ENCODE results near the gene OGFOD3.
"Not testable (repeated sequence)": the region's sequence is repeated elsewhere in the genome, so short reads cannot be mapped to it uniquely, and the experiment has no call there.

OGFOD3 gene

DNA sequence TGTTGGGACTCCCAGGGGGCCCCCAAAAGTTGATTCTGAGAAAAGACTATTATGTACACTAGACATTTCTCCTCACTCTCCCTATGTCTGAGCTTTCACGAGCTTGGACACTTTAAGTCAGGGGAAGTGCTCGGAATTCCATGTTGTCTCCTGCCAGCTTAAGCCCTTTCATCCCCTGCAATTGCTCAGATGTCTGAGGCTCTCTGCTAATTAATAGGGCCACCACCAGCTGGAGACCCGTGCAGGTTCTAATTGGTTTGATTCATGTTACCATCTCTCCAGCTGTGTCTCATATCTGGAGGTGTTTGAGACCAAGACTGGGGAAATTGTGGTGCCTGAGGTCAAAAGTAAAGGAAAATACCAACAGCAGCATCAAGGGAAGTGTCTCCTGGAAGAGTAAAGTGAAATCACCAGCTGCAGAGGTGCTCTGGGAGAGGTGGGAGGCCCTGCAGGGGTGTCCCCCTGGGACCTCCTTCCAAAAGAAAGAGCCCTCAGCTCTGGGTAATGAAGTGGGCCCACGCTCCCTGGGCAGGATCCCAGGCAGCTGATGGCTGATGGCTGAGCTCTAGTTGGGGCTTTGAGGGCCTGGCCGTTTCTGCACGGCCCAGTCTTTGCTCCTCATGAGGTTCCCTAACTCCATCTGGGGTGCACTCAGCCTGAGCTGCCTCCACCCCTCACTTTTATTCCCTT is 52.6 kb downstream of the OGFOD3 start:
- H3K4me3 ChIP-seq (ENCODE audit: control insufficient read depth, low read depth, low read length) = no peak overlapping the region
- no peak for DNase-seq (ENCODE audit: low read depth)
- TF ChIP-seq, protein P1, sequence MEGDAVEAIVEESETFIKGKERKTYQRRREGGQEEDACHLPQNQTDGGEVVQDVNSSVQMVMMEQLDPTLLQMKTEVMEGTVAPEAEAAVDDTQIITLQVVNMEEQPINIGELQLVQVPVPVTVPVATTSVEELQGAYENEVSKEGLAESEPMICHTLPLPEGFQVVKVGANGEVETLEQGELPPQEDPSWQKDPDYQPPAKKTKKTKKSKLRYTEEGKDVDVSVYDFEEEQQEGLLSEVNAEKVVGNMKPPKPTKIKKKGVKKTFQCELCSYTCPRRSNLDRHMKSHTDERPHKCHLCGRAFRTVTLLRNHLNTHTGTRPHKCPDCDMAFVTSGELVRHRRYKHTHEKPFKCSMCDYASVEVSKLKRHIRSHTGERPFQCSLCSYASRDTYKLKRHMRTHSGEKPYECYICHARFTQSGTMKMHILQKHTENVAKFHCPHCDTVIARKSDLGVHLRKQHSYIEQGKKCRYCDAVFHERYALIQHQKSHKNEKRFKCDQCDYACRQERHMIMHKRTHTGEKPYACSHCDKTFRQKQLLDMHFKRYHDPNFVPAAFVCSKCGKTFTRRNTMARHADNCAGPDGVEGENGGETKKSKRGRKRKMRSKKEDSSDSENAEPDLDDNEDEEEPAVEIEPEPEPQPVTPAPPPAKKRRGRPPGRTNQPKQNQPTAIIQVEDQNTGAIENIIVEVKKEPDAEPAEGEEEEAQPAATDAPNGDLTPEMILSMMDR (conservative IDR thresholded peaks at IDR 0.05; ENCODE audit: control insufficient read depth, insufficient read depth, low read depth, low read length) = no peak

DNA sequence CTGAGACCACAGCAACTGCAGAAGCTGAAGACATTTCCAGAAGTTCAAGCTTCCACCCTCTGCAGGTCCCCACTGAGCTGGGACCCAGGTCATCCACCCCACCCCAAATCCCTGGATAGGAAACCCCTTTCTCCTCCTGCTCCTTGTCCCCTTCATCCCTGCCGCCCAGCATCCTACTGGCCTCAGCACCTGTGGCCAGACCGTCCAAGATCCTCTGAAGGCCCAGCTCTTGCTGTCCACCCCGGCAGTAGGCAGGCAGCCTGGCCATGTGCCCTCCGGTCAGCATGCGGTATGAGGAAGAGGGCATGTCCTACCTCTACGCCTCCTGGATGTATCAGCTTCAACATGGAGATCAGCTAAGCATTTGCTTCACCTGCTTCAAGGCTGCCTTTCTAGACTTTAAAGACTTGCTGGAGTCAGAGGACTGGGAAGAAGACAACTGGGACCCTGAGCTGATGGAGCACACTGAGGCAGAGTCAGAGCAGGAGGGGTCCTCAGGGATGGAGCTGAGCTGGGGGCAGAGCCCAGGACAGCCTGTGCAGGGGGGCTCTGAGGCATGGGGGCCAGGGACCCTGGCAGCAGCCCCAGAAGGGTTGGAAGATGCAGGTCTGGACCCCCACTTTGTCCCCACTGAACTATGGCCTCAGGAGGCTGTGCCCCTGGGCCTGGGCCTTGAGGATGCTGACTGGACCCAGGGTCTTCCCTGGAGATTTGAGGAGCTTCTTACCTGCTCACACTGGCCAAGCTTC is 56.3 kb downstream of the OGFOD3 start:
- H3K4me3 ChIP-seq (ENCODE audit: control insufficient read depth, low read depth, low read length) = no peak overlapping the region
- TF ChIP-seq, protein P1 (conservative IDR thresholded peaks at IDR 0.05; ENCODE audit: control insufficient read depth, insufficient read depth, low read depth, low read length) = no peak
- DNase-seq (ENCODE audit: low read depth) = no peak

DNA sequence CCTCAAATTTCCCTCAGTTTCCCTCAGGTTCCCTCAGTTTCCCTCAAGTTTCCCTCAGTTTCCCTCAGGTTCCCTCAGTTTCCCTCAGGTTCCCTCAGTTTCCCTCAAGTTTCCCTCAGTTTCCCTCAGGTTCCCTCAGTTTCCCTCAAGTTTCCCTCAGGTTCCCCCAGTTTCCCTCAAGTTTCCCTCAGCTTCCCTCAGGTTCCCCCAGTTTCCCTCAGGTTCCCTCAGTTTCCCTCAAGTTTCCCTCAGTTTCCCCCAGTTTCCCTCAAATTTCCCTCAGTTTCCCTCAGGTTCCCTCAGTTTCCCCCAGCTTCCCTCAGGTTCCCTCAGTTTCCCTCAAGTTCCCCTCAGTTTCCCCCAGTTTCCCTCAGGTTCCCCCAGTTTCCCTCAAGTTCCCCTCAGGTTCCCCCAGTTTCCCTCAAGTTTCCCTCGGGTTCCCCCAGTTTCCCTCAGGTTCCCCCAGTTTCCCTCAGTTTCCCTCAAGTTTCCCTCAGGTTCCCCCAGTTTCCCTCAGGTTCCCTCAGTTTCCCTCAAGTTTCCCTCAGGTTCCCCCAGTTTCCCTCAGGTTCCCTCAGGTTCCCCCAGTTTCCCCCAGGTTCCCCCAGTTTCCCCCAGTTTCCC is 58.8 kb downstream of the OGFOD3 start:
- DNase-seq (ENCODE audit: low read depth); H3K4me3 ChIP-seq (ENCODE audit: control insufficient read depth, low read depth, low read length): not testable (repeated sequence)

DNA sequence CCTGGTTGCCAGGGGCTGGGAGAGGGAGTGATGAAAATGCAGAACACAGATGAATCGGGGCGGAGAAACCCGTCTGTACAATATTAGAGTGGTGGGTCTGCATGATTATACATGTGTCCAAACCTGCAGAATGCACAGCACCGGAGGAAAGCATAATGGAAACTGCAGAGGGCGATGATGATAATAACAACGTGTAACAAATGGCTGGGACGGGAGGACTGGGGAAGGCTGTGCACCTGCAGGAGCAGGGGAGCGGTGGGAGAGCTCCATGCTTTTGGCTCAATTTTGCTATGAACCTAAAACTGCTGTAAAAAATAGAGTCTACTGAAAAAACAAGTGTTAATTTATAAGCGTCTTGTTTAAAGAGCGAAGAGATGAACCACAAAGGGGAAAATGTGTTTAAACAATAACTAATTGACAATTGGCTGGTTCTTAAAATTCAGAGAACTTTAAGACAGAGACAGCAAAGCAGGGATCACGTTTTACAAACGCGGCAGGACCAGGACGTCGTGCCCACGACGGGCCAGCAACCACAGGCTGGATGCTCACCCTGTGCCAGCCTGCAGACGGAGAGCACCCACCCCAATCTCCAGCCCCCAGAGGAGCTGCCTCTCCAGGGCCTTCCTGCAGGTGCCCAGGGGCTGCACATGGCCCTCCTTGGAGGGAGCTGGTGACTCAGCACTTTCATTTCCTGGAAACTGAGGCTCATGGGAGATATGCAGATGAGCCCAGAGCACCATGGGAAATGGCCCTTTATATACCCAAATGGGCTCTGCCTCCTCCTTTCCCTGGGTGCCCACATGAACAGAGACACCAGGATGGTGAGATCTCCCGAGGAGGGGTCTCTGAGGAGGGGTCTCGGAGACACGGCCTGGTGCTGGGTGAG is 59.7 kb downstream of the OGFOD3 start, which contains the start of gene TEX19:
Gene TEX19 (plus strand): TSS at position 783 of the 886 bp plus-strand sequence. CDS start 2,904 bp downstream, outside the sequence.
- TF ChIP-seq, protein P1 (conservative IDR thresholded peaks at IDR 0.05; ENCODE audit: control insufficient read depth, insufficient read depth, low read depth, low read length) = no peak
- no peak within 1 kb of the TSS for H3K4me3 ChIP-seq (ENCODE audit: control insufficient read depth, low read depth, low read length)
- DNase-seq (ENCODE audit: low read depth) = peak; percentile 16

DNA sequence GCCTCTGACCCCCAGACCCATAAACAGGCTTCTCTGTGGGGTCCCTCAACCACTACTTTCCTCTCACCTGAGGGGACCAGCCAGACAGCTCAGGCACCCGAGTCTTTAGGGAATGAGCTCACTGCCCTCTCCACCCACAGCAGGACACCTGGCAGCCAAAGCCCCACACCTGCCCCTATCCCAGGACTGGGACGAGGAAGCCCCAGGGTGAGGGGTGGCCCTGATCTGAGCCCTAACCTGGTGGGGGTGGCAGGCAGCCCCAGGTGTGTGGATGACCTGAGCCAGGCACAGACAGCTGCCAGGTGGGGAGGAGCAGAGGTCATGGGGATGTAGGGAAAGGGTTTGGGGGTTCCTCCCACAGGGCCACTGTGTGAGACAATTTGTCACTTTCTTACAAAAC is 61.0 kb downstream of the OGFOD3 start:
- H3K4me3 ChIP-seq (ENCODE audit: control insufficient read depth, low read depth, low read length) = no peak overlapping the region
- TF ChIP-seq, protein P1 (conservative IDR thresholded peaks at IDR 0.05; ENCODE audit: control insufficient read depth, insufficient read depth, low read depth, low read length) = no peak
- DNase-seq (ENCODE audit: low read depth) = no peak

DNA sequence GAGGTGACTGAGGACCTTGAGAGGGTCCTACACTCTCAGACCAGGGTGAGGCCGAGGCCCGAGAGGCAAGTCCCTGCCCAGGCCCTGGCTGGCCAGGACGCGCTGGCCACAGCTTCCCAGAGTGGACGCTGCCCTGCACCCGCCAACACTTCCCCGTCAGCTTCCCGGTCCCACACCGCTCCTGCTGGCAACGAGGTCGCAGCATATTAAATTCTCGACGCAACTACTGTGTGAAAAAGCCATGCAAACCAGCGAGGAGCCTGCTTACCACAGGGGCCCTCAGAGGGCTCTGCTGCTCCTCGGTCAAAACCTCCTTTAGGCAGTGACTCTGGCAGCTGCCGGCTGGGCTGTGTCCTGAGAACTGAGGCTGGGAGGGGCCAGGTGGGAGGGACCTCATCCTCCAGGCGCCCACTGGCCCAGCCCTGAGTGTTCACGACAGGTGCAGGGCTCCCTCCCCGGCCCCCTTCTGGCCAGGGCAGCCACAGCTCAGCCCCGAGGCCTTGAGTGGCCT is 61.5 kb downstream of the OGFOD3 start:
- TF ChIP-seq, protein P1 (conservative IDR thresholded peaks at IDR 0.05; ENCODE audit: control insufficient read depth, insufficient read depth, low read depth, low read length) = no peak
- H3K4me3 ChIP-seq (ENCODE audit: control insufficient read depth, low read depth, low read length) = no peak overlapping the region
- DNase-seq (ENCODE audit: low read depth) = no peak
